OCI-LY1 (cell line): ENCODE measurements around the gene OSBPL2.

Experiments used
- H2AFZ ChIP-seq: fragments of 200-600 bp; sonication (generic), shearing (Covaris generic); 2 replicates; pipeline ENCODE4 v1.6.0; 2014; ENCODE audit warnings: antibody characterized with exemption, mild to moderate bottlenecking, low read length
- H3F3A ChIP-seq: fragments of 200-600 bp; sonication (generic), shearing (Covaris generic); 2 replicates; pipeline ENCODE4 v1.6.0; 2014; ENCODE audit warnings: mild to moderate bottlenecking, antibody characterized with exemption, low read length, moderate library complexity; ENCODE audit not compliant: insufficient read depth
- H3K27ac ChIP-seq: fragments of 200-600 bp; sonication (generic); 2 replicates; pipeline ENCODE4 v1.5.1; 2014; ENCODE audit warnings: low read length, mixed run types, mild to moderate bottlenecking, low read depth; ENCODE audit not compliant: poor library complexity, severe bottlenecking
- H3K27me3 ChIP-seq: fragments of 200-600 bp; sonication (generic); 2 replicates; pipeline ENCODE4 v1.6.0; 2014; ENCODE audit warnings: antibody characterized with exemption, mild to moderate bottlenecking, low read length, moderate library complexity; ENCODE audit not compliant: insufficient read depth
- H3K36me3 ChIP-seq: fragments of 200-600 bp; sonication (generic); 2 replicates; pipeline ENCODE4 v1.6.1; 2014; ENCODE audit warnings: mild to moderate bottlenecking, antibody characterized with exemption, low read length, moderate library complexity, mixed read lengths; ENCODE audit not compliant: insufficient read depth
- H3K4me1 ChIP-seq: fragments of 200-600 bp; sonication (generic); 2 replicates; pipeline ENCODE4 v1.5.1; 2014; ENCODE audit warnings: mild to moderate bottlenecking, low read length, moderate library complexity; ENCODE audit not compliant: insufficient read depth, severe bottlenecking
- H3K4me2 ChIP-seq: fragments of 200-600 bp; sonication (generic), shearing (Covaris generic); 2 replicates; pipeline ENCODE4 v1.6.1; 2014; ENCODE audit warnings: low read length
- H3K4me3 ChIP-seq: fragments of 200-600 bp; sonication (generic); 2 replicates; pipeline ENCODE4 v1.5.1; 2014; ENCODE audit warnings: low read length, low read depth, mild to moderate bottlenecking, mixed read lengths; ENCODE audit not compliant: poor library complexity, severe bottlenecking
- H3K79me2 ChIP-seq: fragments of 200-600 bp; shearing (Covaris generic); 2 replicates; pipeline ENCODE4 v1.6.1; 2016; ENCODE audit warnings: mixed run types, low read length, mixed read lengths; ENCODE audit not compliant: insufficient read depth
- H3K9ac ChIP-seq: fragments of 200-600 bp; sonication (generic), shearing (Covaris generic); 2 replicates; pipeline ENCODE4 v1.6.1; 2014; ENCODE audit warnings: mild to moderate bottlenecking, low read length, mixed read lengths
- H3K9me2 ChIP-seq: fragments of 200-600 bp; sonication (generic), shearing (Covaris generic); 2 replicates; pipeline ENCODE4 v1.6.1; 2014; ENCODE audit warnings: low read depth, mild to moderate bottlenecking, low read length, mixed read lengths
- H3K9me3 ChIP-seq: fragments of 200-600 bp; shearing (Covaris generic); 2 replicates; pipeline ENCODE4 v1.6.1; 2014; ENCODE audit warnings: low read length, mixed read lengths
- H4K20me1 ChIP-seq: fragments of 200-600 bp; sonication (generic), shearing (Covaris generic); 2 replicates; pipeline ENCODE4 v1.6.0; 2016; ENCODE audit warnings: mild to moderate bottlenecking, low read length; ENCODE audit not compliant: insufficient read depth
- EZH2 ChIP-seq: fragments of 200-600 bp; sonication (generic), shearing (Covaris generic); IDR thresholded peaks from 2 replicates; pipeline ENCODE4 v1.8.0; 2017; ENCODE audit warnings: borderline replicate concordance, mixed run types, mild to moderate bottlenecking, antibody characterized with exemption, low read length, moderate library complexity, mixed read lengths
- TF ChIP-seq, protein P1 (sequence below): fragments of 200-600 bp; sonication (generic), shearing (Covaris generic); IDR thresholded peaks from 2 replicates; pipeline ENCODE4 v1.5.1; 2017; ENCODE audit warnings: mild to moderate bottlenecking, antibody characterized with exemption, low read length, moderate library complexity, mixed read lengths

Gene OSBPL2

DNA sequence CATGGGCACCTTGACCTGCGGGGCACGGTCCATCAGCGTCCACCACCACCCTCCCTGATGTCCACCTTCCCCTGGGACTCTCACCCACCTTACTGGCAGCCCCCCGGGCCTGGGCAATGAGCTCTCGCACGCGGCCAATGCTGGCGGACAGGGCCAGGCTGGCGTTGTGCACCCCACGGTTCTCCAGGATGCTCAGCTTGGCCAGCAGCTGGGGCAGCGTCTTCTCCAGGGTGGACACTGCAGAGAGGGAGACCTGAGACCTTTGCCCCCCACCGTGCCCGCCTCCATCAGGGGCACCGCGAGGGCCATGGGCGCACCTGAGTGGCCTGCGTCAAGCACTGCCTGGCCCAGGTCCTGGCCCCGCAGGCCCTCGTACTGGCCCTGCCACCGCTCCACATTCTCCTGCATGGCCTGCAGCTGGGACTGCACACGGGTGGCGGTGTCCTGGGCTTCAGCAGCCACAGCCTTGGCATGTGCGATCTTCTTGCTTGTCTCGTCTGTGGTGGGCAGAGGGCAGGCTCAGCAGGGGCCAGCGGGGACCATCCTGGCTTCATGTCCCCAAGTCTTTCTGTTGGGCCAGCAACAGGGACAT lies 76.5 kb downstream of the OSBPL2 start:
- no peak overlapping the region for H3K9ac ChIP-seq
- H2AFZ ChIP-seq, result no peak overlapping the region
- H3K9me2 ChIP-seq, result no peaks in the 10 kb centered on the region
- H4K20me1 ChIP-seq, result no peaks in the 10 kb centered on the region
- no peak overlapping the region for H3K4me3 ChIP-seq
- H3F3A ChIP-seq, result no peaks in the 10 kb centered on the region
- no peak overlapping the region for H3K4me2 ChIP-seq
- H3K79me2 ChIP-seq, result no peaks in the 10 kb centered on the region
- H3K27me3 ChIP-seq, result no peaks in the 10 kb centered on the region
- H3K4me1 ChIP-seq, result no peaks in the 10 kb centered on the region
- TF ChIP-seq, protein P1, sequence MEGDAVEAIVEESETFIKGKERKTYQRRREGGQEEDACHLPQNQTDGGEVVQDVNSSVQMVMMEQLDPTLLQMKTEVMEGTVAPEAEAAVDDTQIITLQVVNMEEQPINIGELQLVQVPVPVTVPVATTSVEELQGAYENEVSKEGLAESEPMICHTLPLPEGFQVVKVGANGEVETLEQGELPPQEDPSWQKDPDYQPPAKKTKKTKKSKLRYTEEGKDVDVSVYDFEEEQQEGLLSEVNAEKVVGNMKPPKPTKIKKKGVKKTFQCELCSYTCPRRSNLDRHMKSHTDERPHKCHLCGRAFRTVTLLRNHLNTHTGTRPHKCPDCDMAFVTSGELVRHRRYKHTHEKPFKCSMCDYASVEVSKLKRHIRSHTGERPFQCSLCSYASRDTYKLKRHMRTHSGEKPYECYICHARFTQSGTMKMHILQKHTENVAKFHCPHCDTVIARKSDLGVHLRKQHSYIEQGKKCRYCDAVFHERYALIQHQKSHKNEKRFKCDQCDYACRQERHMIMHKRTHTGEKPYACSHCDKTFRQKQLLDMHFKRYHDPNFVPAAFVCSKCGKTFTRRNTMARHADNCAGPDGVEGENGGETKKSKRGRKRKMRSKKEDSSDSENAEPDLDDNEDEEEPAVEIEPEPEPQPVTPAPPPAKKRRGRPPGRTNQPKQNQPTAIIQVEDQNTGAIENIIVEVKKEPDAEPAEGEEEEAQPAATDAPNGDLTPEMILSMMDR, result no peak
- TF ChIP-seq EZH2, result no peak
- H3K36me3 ChIP-seq, result no peaks in the 10 kb centered on the region; the same call in 1 of the 2 replicates
- H3K9me3 ChIP-seq, result no peaks in the 10 kb centered on the region
- H3K27ac ChIP-seq, result no peak overlapping the region

DNA sequence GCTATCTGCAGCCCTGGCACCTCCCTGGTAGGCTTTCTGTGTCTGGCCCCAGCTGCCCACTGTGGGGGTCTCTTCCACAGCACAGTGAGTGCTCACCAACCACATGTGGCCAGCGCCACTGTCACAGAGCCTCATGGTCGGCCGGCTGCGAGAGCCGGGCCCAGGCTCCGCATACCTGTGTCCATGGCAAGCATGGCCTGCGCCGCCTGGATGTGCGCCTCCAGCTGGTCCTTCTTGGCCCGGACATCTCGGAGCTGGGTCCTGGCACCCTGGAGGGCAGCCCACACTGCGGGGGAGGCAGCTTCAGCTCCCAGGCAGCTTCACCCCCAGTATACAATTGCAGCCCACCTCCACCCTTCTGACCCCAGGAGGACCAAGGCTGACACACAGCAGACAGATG lies 77.5 kb downstream of the OSBPL2 start:
- H3K27me3 ChIP-seq, result no peaks in the 10 kb centered on the region
- H3K36me3 ChIP-seq, result no peaks in the 10 kb centered on the region
- H3K27ac ChIP-seq, result no peak overlapping the region
- H3K9me2 ChIP-seq, result no peaks in the 10 kb centered on the region
- no peak overlapping the region for H2AFZ ChIP-seq
- no peaks in the 10 kb centered on the region for H3K79me2 ChIP-seq
- no peak overlapping the region for H3K9ac ChIP-seq
- no peaks in the 10 kb centered on the region for H3K4me1 ChIP-seq
- TF ChIP-seq, protein P1, result no peak
- TF ChIP-seq EZH2, result no peak
- H4K20me1 ChIP-seq, result no peaks in the 10 kb centered on the region
- no peak overlapping the region for H3K4me2 ChIP-seq
- no peaks in the 10 kb centered on the region for H3K9me3 ChIP-seq
- H3F3A ChIP-seq, result no peaks in the 10 kb centered on the region
- no peak overlapping the region for H3K4me3 ChIP-seq

DNA sequence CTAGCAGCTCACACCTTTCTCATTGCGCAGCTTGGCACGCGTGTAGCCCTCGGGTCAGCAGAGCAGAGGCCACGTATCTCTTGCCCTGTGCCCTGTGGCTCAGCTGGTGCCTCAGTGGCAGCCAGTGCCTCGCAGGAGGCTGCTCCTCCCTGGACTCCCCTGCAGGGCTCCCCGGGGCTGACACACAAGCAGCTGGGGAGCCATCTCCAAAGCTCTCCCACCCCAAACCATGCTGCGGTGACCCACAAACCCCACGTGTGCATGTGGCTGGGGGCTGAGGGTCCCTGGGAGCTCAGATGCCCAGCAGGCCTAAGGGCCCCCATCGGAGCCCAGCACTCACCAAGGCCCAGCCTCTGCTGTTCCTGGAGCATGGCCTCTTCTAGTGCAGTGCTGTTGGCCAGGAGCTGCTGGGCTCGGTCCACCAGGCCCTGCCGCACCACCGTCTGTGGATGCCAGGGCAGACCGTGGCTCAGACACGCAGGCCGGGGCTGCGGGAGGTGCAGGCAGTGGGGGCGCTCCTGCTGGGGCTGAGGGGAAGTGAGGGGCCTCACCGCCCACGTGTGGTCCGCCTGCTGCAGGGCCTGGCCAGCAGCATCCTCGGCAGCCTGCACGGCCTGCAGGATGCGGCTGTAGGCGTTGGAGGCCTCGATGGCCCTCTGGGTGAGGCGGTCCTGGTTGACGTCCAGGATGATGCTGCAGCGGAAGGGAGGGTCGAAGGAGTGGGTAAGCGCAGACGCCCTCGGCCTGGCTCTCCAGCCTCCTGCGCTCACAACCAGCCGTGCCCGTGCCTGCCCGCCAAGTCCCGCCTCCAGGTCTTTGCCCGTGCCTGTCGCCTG lies 78.2 kb downstream of the OSBPL2 start:
- Histone ChIP-seq H3K4me3 (no peak overlapping the region), H4K20me1 (no peaks in the 10 kb centered on the region)

More for the DNA sequence above, 78.2 kb downstream of the OSBPL2 start:
- Histone ChIP-seq H3K36me3 (no peaks in the 10 kb centered on the region), H3K79me2 (no peaks in the 10 kb centered on the region), H3K4me2 (no peak overlapping the region), H2AFZ (no peak overlapping the region), H3F3A (no peaks in the 10 kb centered on the region), H3K27me3 (no peaks in the 10 kb centered on the region), H3K9me2 (no peaks in the 10 kb centered on the region), H3K9me3 (no peaks in the 10 kb centered on the region), H3K4me1 (no peaks in the 10 kb centered on the region), H3K27ac (no peak overlapping the region), H3K9ac (no peak overlapping the region)
- TF ChIP-seq, protein P1, result no peak
- no peak for TF ChIP-seq EZH2
